Esophagus muscularis mucosa (tissue), 4 donors: Measurements from ENCODE around the gene KRTAP3-3. TPM values are rescaled to one million over a fixed set of nuclear protein-coding genes. Genes with fewer than 3 reads are reported as not detected.
A peak's percentile ranks its signal among the peaks of the same experiment; 100 is the strongest.

Experiments
- DNase-seq: peaks from one replicate; pipeline ENCODE4 v3.0.0-alpha.2; 2017; ENCODE audit errors: extremely low spot score
- H3K27ac ChIP-seq, 4 donors: fragments of 200-600 bp; sonication (generic); replicated peaks in 1 of 4; 1 replicate in 3 of 4; 2 replicates in 1 of 4; pipeline ENCODE4 v1.5.1; 2016 to 2019; ENCODE audit warnings: mild to moderate bottlenecking in 1 of 4
- H3K27me3 ChIP-seq, 4 donors: fragments of 200-600 bp; sonication (generic); one replicate each; pipeline versions ENCODE4 v1.5.1 to v1.6.0; 2016 to 2019
- H3K36me3 ChIP-seq, 4 donors: fragments of 200-600 bp; sonication (generic); one replicate each; pipeline ENCODE4 v1.5.1; 2016 to 2019
- H3K4me1 ChIP-seq, 4 donors: fragments of 200-600 bp; sonication (generic); one replicate each; pipeline ENCODE4 v1.5.1; 2016 to 2019
- H3K4me3 ChIP-seq, 4 donors: fragments of 200-600 bp; sonication (generic); 1 replicate in 2 of 4; 2 replicates in 2 of 4; pipeline ENCODE4 v1.5.1; 2016 to 2019; ENCODE audit warnings: mild to moderate bottlenecking in 4 of 4, moderate library complexity in 1 of 4
- H3K9me3 ChIP-seq, 4 donors: fragments of 200-600 bp; sonication (generic); 1 replicate in 3 of 4; 2 replicates in 1 of 4; pipeline ENCODE4 v1.5.1; 2016 to 2019
- EP300 ChIP-seq: sonication (generic); formaldehyde crosslinking; IDR thresholded peaks from one replicate; pipeline ENCODE4 v1.6.1; 2017; ENCODE audit warnings: antibody characterized with exemption
- POLR2A ChIP-seq: fragments of 450-650 bp; IDR thresholded peaks from one replicate; pipeline ENCODE4 v1.6.1; 2017; ENCODE audit warnings: antibody characterized with exemption, moderate library complexity, mild to moderate bottlenecking, low read depth
- POLR2AphosphoS5 ChIP-seq, 2 donors: sonication (generic); formaldehyde crosslinking; IDR thresholded peaks; one replicate each; pipeline ENCODE4 v1.6.1; 2017; ENCODE audit warnings: antibody characterized with exemption in 2 of 2
- WGBS: methylation state at CpG from one replicate; pipeline ENCODE4 v1.1.5; 2018; 5-methylcytosine and 5-hydroxymethylcytosine counted together
- intact Hi-C: fragments of 100-400 bp; cut with DNase I; formaldehyde crosslinking; loops from one replicate; pipeline ENCODE4 v1.15.1; 2023
- total RNA-seq, 4 donors: library from RNA; depleted of rRNA; stranded (reverse); fragments of >200 nt; gene quantifications; one replicate each; pipeline versions ENCODE4 v1.1.0 to v1.2.1, GENCODE V29; 2016
- TF ChIP-seq, protein P1 (sequence below), 3 experiments: fragments of 200-600 bp in 2 of 3; fragments of 450-650 bp in 1 of 3; sonication (generic) in 2 of 3; IDR thresholded peaks; one replicate each; pipeline ENCODE4 v1.5.1; 2017 to 2019; ENCODE audit warnings: antibody characterized with exemption in 3 of 3, mild to moderate bottlenecking in 2 of 3, moderate library complexity in 1 of 3

KRTAP3-3 gene
- total RNA-seq, 4 donors from 2014 or later: not detected

DNA sequence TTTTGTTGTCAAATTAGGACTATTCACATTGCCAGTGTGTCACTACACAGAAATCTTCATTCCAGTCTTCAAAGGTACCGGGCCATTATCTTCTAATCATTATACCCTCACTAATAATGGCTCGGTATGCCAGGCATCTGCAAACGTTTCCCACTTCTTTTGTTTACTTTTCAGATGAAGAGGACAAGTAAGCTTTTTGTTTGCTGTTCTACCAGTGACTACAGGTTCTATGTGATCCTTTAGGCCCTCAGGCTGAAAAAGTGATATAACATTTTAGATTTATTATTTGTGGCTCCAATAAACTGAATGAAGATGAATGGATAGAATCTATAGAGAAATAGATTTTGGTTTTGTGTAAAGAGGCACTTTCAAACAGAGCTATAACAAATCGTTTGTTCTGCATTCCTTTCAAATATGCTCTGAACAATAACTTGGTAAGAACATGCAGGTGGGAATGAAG is 15.4 kb upstream of the KRTAP3-3 start:
- H3K27me3 ChIP-seq: no peaks in the 10 kb centered on the region
- no peaks in the 10 kb centered on the region for H3K4me1 ChIP-seq
- DNase-seq: no peak
- no peak overlapping the region for H3K4me3 ChIP-seq
- intact Hi-C loops: no loop called here
- H3K9me3 ChIP-seq: no peaks in the 10 kb centered on the region
- H3K36me3 ChIP-seq: no peaks in the 10 kb centered on the region
- WGBS: 68% methylated on average over 4 of the region's 4 CpGs
- no peak overlapping the region for H3K27ac ChIP-seq
- TF ChIP-seq POLR2A (no peak), EP300 (no peak), POLR2AphosphoS5 (IDR thresholded peaks at IDR 0.05) (no peak)
- TF ChIP-seq, protein P1, sequence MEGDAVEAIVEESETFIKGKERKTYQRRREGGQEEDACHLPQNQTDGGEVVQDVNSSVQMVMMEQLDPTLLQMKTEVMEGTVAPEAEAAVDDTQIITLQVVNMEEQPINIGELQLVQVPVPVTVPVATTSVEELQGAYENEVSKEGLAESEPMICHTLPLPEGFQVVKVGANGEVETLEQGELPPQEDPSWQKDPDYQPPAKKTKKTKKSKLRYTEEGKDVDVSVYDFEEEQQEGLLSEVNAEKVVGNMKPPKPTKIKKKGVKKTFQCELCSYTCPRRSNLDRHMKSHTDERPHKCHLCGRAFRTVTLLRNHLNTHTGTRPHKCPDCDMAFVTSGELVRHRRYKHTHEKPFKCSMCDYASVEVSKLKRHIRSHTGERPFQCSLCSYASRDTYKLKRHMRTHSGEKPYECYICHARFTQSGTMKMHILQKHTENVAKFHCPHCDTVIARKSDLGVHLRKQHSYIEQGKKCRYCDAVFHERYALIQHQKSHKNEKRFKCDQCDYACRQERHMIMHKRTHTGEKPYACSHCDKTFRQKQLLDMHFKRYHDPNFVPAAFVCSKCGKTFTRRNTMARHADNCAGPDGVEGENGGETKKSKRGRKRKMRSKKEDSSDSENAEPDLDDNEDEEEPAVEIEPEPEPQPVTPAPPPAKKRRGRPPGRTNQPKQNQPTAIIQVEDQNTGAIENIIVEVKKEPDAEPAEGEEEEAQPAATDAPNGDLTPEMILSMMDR (IDR thresholded peaks at IDR 0.05): no peak

DNA sequence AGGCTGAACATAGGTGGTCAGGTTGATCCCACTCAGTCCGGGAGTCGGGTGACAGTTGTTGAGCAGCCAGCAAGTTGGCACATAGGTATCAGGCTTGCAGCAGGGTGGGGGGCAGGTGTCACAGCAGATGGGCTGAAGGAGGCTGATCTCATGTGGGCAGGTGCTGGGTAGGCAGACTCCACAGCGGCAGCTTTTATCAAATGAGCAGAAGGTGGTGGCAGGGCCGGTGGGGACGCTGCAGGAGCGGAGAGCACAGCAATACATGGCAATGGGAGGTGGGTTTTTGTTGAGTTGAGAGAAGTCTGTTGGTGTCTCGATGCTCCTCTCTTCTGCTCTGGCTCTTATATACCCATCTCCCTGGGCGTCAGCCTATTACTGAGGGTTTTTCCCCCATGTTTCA is 14.8 kb upstream of the KRTAP3-3 start, which contains the start of gene KRTAP3-1:
TSS of gene KRTAP3-1 (minus strand) at position 318 of the 400 bp plus-strand sequence. CDS start at position 264, 54 bp downstream.
- DNase-seq: peak; percentile 81
- Histone ChIP-seq H3K27me3 (no peaks in the 10 kb centered on the region), H3K27ac (no peak within 1 kb of the TSS), H3K36me3 (no peaks in the 10 kb centered on the region), H3K9me3 (no peaks in the 10 kb centered on the region), H3K4me3 (no peak within 1 kb of the TSS), H3K4me1 (no peaks in the 10 kb centered on the region)
- TF ChIP-seq POLR2AphosphoS5 (IDR thresholded peaks at IDR 0.05): no peak
- TF ChIP-seq EP300: no peak
- TF ChIP-seq, protein P1 (IDR thresholded peaks at IDR 0.05): no peak
- no peak for TF ChIP-seq POLR2A
- 92% methylated on average over 8 of the region's 8 CpGs for WGBS
- intact Hi-C loops: no loop called here

DNA sequence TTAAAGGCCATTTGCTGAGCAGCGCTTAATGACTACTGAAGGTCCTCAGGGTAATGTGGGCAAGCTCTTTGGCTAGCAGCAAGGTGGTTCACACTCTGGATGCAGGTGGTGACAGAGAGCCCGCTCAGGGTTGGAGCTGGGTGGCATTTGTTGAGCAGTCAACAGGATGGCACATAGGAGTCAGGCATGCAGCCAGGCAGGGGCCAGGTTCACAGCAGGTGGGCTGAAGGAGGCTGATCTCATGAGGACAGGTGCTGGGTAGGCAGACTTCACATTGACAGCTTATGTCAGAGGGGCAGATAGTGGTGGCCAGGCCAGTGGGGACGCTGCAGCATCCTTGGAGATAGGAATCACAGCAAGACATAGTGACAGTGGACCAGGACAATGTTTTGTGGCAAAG is 10.4 kb upstream of the KRTAP3-3 start:
- TF ChIP-seq EP300 (no peak), POLR2AphosphoS5 (IDR thresholded peaks at IDR 0.05) (no peak), POLR2A (no peak)
- TF ChIP-seq, protein P1 (IDR thresholded peaks at IDR 0.05): no peak
- 76% methylated on average over 3 of the region's 3 CpGs for WGBS
- no peaks in the 10 kb centered on the region for H3K36me3 ChIP-seq
- no peaks in the 10 kb centered on the region for H3K4me1 ChIP-seq
- no peaks in the 10 kb centered on the region for H3K9me3 ChIP-seq
- H3K27me3 ChIP-seq: peaks cover 0 to 5% (median 0%) of the 10 kb centered on the region in 4 donors
- no peak overlapping the region for H3K4me3 ChIP-seq
- intact Hi-C loops: no loop called here
- no peak for DNase-seq
- H3K27ac ChIP-seq: no peak overlapping the region

DNA sequence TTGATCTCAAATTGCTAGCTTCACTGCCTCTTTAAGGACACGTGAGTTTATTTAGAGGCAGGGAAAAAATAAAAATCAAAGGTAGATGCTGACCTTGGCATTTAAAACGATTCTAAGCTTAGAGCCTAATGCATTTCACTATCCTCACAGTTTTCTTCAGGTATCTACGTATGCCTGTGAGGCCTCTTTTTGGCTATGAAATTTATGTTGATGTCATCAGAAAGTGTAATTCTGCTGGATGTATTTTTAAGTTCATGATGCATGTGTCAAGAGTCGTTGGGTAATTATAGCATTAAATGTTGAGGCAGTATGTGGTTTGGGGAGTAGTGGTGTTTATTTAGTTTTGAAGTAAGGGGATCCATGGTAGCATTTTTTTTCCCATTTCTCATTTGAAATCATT is 10.0 kb upstream of the KRTAP3-3 start:
- no peaks in the 10 kb centered on the region for H3K4me1 ChIP-seq
- intact Hi-C loops: no loop called here
- no peak overlapping the region for H3K27ac ChIP-seq
- TF ChIP-seq, protein P1 (IDR thresholded peaks at IDR 0.05): no peak
- TF ChIP-seq POLR2A (no peak), POLR2AphosphoS5 (IDR thresholded peaks at IDR 0.05) (no peak), EP300 (no peak)
- no peak overlapping the region for H3K4me3 ChIP-seq
- DNase-seq: no peak
- peaks cover 0 to 7% (median 0%) of the 10 kb centered on the region in 4 donors for H3K27me3 ChIP-seq
- no peaks in the 10 kb centered on the region for H3K36me3 ChIP-seq
- 72% methylated on average over 4 of the region's 4 CpGs for WGBS
- no peaks in the 10 kb centered on the region for H3K9me3 ChIP-seq

DNA sequence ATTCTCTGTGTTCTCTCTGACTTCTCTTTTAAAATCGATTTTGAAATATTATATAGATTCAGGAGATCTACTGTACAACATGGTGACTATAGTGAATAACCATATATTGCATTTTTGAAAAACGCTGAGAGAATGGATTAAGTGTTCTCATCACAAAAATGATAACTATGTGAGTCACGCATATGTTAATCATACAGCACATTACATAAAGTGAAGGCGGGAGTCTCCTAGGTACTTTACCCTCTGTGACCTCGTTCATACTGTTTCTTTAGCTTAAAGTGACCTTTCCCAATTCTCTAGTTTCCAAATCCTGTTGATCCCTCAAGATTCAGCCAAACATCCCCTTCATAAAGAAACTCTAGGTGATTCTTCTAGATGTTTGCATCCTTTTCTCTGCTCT is 8.8 kb upstream of the KRTAP3-3 start:
- intact Hi-C loops: no loop called here
- no peak overlapping the region for H3K4me3 ChIP-seq
- 65% methylated on average over 5 of the region's 5 CpGs for WGBS
- no peaks in the 10 kb centered on the region for H3K4me1 ChIP-seq
- H3K36me3 ChIP-seq: no peaks in the 10 kb centered on the region
- peaks cover 0 to 7% (median 0%) of the 10 kb centered on the region in 4 donors for H3K27me3 ChIP-seq
- no peak overlapping the region for H3K27ac ChIP-seq
- no peaks in the 10 kb centered on the region for H3K9me3 ChIP-seq
- DNase-seq: no peak
- TF ChIP-seq, protein P1 (IDR thresholded peaks at IDR 0.05): no peak
- no peak for TF ChIP-seq EP300
- no peak for TF ChIP-seq POLR2AphosphoS5 (IDR thresholded peaks at IDR 0.05)
- TF ChIP-seq POLR2A: no peak
